Hematopoietic multipotent progenitor cell treated with erythropoietin and hydrocortisone succinate and interleukin-3 and kit ligand, for 4 days (in vitro differentiated cells): ENCODE results near the gene CABLES2.

Experiments used
- DNase-seq: peaks from one replicate; pipeline ENCODE4 v3.0.0-alpha.2; 2015

CABLES2 gene

DNA sequence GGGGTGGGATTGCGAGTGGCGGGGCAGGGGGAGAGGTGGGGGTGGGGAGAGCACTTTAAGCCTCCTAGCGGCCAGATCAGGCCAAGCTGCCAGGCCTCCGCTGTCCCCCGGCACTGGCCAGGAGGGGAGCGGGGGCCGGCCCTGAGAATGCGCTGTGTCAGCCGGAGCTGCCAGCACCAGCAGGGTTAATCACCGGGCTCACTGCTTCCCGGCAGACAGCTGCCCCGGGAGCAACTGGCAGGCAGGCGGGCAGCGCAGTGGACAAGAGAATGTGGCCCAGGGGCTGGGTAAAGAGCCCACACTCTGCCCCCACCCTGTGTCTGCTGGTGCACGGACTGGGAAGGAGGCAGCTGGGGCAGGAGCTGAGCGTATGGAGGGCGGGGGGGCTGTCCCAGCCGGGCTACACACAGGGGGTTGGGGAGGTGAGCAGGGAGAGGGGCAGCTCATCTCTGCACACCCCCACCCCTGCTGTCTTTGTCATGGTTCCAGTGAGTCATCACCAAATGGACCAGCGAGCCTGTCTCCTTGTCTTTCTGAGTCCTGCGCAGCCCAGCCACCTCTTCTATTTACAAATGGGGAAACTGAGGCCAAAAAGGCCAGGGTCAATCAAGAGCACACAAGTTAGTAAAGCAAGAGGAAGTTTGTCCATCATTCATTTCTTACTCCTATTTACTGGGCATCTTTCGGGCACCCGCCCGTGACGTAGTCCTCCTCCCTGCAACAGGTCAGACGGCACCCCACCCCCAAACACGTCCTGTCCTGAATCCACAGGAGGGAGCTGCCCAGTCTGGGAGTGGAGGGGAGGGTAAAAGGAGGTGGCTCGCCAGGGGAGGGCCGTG is 37.9 kb downstream of the CABLES2 start:
- DNase-seq, result peak; percentile 47

DNA sequence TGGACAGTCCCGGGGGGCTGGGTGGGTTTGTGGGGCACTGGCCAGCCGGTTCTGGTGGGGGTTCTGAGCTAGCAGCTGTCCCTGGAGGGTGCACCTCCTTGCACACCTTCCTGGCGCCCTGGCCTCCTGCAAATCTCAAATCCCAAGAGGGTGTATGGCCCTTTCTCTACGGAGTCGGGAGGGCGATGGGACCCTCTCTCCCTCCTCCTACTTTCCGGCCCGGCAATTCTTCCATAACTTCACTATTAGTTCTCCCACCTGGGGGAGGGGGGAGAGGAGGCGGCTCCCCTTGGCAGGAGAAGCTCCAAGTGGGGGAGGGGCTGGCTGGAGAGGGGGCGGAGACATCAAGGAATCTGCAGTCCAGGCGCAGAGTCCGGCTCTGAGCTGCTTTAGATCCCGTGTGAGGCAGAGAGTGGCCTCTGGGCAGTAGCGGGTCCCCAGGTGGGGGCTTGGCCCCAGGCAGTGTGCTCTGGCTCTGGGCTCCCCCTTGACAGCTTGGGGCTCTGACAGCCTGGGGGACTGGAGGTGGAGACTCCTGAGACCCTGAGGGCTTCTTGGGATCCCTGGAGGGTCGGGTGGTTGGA is 38.6 kb downstream of the CABLES2 start:
- DNase-seq, result no peak

DNA sequence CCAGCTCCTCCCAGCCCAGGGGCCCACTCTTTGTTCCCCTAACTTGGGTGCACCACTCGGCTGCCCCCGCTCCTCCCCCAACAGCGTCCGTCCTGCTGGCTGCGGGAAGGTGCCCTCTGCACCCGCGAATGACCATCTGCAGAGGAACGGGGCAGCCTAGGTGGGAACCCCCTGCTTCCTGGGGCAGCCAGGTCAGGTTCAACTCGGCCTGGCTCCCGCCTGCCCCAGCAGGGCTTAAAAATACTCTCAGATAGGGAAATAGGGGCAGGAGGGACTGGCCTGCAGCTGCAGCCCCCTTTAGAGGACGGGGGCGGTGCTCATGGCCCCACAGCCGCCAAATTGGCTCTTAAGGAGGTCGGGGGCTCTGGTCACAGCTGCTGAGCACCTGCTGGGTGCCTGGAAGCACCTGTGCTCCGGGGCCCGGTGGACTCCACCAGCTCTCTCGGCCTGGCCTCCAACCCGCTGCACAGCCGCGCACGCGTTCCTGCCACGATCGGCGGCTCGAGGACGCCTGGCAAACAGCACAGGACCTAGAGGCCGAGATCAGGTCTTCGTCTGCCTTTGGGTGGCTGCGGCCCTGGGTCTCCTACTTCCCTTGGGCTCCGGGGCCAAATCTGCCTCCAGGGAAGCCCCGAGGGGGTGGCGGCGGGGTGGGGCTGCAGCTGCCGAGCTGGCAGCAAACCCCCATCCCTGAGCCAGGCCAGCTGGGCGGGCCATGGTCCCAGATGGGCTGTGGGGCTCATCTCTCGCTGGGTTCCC is 39.3 kb downstream of the CABLES2 start:
- DNase-seq, result peak; percentile 66

DNA sequence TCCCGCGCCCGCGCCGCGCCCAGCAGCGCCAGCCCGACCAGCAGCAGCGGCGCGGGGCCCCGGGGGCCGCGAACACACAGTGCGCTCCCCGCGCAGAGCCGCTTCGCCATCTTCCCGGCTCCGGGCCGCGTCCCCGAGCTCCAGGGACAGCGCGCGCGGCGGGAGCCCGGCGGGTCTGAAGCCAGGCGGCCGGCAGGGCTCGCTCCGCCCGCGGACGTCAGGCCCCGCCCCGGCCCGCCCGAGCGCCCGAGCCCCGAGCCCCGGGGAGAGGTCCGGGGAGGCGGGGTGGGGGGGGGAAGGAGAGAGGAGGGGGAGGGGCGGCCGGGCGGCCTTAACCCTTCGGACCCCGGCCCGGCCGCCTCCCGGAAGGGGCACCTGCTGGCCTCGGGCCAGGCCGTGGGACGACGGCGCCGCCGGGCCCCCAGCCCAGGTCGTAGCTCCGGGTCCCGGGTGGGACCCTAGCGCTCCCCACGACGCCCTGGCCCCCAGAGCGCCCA is 39.9 kb downstream of the CABLES2 start, which contains the start of gene LAMA5:
LAMA5 (minus strand) TSS at position 177 of the 497 bp plus-strand sequence; CDS start at position 110, 67 bp downstream.
- peak; percentile 64 for DNase-seq

DNA sequence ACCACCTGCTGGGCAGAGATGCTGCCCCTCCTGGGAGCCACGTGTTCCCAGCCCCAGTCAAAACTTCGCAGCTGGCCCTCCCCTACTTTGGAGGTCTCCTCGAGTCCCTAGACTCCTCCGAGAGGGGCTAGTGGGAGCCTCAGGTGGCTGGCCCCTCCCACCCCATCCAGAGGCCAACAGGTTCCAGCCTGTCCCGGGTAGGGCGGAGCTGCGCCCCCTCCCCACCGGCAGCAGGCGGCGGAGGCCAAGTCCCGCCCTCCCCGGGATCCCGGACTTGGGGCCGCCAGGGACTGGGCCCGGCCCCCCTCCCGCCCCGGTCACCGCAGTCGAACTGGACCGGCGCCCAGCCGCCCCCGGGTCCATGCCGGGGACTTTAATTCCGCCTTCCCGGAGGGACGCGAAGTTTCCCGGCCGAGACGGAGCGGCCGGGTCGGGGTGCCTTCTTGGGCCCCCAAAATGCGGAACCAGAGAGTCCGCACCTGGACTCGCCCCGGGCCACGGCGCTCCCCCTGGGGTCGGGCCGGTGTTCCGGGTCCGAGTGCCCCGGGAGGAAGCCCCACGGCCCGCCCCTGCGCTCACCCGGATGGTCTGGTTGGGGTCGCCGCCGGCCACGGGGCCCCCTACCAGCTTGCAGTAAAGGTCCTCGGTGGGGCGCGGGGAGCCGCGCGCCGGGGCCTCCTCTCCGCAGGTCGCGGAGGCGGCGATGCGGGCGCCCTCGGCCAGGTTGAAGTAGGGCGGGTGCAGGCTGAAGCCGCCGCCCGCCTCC is 40.5 kb downstream of the CABLES2 start:
- DNase-seq, result no peak

DNA sequence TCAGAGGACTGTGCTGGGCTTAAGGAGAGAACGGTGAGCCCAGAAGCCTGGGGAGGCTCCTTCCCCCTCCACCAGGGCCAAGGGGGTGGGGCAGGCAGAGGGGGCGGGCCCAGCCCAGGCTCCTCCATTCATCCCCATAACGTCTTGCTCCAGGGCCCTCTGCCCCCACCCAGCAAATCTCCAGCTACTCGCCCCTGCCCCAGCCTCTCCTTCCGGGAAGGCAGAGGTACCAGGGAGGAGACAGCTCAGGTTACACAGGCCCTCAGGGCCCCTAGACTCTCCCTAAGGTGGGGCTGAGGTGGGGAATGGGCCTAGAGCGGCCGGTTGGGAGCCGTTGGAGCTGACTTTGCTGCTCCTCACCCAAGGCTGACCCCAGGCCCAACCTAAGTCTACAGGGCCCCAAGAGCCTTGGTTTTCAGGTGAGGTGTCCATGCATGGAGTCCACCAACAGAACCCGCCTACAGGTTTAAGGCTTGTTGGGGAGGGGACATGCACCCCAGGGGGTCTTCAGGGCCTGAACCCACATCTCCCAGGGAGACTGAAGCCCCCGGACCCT is 41.2 kb downstream of the CABLES2 start:
- DNase-seq, result peak; percentile 44

DNA sequence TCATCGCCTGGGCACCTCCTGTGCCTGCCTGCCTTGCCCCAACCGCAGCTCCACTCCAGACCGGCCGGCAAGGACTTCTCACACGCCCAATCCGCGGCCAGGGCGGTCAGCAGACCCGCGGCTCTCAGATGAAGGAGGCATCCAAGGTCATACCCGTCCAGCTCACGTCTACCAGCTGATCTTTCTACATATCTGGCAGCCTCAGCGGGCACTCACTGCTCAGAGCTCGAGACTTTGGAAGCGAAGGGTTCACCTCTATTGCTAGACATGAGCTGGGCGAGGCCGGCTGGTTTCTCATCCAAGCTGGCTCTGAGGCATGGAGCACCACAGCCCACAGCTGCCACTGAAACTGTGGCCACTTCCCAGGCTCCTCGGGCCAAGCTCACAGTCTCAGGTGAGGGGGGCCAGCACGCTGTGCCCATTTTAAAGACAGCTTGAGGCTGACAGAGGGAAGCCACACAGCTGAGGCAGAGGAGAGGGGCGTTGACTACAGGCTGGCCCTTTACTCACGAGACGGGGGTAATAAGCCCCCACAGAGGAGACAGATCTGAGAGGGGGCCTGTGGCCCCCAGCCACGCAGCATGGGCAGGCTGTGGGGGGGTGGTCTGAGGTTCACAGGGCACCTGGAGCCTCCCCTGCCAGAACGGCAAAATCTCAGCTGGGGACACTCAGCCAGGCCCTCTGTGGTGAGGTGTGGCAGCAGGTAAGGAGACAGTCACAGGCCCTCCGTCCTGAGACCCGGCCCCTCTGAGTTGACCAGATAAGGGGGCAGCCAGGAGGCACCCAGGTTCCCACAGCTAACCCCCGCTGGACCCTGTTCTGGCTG is 42.0 kb downstream of the CABLES2 start:
- no peak for DNase-seq

DNA sequence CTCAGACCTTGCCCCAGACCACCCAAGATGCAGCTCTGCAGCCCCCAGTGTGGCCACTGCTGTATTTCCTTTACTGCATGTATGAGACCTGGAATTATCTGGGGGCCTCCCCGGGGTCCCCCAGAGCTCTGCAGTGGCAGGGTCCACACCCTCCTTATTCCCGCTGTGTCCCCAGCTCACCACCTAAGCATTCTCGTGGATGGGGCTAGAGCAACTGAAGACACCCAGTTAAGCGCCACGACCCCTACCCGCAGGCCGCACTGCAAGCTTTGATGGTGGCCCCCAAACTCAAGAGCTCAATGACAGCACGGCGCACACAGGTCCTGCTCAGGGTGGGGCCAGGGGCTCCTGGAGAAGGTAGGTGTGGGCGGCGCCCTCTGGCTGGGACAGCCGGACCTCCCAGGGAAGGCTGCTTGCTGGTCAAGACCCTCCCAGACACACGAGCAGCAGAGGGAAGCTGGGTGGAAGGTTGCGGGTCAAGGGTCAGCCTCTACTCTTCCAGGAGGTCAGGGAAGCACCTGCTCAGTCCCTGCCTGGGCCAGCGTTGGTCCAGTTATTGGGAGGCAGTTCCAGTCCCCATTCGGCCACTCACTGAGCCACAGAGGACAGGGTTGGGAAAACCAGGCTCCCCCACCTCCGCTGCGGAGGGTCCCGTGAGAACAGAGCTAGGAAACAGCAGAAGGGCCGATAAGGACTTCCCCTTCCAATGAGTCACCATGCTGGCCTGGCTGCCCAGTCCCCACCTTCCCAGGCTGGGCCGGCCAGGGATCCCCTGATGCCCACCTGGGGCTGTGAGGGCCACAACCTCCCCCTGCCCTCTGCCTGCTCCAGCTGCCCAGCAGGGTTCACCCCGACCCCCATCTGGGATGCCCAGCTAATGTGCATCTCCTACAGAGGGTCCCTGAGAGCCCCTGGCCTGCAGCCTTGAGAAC is 42.9 kb downstream of the CABLES2 start:
- DNase-seq, result peak; percentile 41

DNA sequence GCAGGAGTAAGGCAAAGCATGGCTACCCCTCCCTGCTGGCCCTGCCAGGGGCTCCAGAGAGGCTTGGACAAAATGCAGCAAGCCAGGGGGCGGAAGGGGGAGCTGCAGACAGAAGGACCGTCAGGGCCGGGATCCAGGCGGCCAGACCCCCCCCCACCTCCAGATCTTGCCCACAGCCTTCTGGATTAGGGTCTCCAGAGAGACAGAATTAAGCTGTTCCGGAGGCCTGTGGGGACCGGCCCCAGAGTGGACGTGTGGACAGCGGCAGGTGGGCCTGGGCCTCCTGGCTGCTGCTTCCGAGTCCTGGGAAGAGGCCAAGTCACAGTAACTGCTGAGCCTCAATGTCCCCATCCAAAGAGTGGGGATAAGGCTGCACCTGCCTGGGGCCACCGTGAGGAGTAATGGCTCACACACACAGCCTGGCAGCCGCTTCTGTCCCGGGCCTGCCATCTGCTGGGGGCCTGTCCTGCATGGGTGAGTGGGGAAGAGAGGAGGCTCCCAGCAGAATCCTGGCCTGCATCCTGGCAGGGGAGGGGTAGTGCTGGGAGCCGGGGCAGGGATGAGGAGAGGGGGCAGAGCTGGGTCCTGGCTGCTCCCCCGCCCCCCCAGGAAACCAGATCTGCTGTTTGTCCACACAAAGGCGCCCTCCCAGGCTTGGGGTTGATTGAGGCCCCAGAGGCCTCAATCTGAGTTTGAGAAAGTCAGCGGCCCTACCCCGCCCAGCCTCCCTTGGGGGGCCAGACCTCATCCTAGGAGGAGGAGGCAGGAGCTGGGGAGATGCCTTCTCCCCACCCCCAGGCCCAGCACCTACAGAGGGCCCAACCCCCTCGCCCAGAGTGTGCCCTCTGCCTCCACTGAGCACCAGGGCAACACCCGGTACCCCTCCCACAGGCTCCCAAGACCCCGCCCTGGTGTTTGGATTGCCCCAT is 43.8 kb downstream of the CABLES2 start:
- no peak for DNase-seq

DNA sequence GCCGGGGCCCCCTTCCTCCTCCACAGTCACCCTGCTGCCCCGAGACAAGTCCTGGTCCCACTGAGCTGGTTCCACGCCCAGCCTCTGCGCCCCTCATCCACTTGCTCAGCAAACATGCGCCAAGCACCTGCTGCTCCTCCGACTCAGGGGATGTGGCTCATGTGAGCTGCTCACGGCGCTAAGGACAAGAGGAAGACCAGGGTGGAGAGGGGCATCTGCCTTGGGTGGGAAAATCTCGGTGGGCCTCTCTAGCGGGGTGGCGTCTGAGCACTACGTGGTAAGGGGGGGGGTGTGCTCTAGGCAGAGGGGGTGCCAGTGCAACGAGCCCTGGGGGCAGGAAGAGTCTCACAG is 44.5 kb downstream of the CABLES2 start:
- DNase-seq, result no peak

DNA sequence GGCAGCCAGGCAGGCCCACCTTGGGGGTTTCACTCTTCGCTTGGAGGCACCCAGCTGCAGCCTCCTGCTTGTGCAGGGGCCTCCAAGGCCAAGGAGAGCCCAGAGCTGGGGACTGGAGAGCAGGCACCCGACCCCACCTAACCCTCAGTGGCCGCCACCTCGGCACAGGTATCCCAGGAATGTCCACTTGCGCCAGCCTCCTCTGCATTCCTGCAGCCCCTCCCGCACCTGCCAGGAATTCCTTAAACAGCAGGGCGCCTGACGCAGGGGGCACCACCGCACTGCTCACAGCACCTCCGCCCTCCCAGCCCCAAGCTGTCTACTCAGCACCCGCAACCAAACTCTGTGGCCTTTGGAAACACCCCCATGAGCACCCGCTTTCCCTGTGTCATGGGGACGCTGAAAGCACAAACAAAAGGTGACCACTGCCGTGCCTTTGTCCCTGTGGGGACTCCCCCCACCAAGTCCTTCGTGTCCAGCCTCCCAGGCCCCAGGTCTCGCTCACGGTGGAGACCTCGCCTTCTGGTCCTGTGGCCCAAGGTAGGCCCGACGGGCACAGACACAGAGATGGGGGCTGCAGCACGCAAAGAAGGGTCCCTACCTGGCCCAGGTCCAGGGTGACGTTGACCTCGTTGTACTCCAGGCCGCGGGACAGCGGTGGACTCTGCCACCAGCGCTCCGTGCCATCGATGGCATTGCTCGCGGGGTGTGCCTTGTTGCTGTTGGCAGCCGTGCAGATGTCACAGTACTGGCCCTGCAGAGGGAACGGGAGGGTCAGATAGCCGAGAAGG is 45.1 kb downstream of the CABLES2 start:
- no peak for DNase-seq

DNA sequence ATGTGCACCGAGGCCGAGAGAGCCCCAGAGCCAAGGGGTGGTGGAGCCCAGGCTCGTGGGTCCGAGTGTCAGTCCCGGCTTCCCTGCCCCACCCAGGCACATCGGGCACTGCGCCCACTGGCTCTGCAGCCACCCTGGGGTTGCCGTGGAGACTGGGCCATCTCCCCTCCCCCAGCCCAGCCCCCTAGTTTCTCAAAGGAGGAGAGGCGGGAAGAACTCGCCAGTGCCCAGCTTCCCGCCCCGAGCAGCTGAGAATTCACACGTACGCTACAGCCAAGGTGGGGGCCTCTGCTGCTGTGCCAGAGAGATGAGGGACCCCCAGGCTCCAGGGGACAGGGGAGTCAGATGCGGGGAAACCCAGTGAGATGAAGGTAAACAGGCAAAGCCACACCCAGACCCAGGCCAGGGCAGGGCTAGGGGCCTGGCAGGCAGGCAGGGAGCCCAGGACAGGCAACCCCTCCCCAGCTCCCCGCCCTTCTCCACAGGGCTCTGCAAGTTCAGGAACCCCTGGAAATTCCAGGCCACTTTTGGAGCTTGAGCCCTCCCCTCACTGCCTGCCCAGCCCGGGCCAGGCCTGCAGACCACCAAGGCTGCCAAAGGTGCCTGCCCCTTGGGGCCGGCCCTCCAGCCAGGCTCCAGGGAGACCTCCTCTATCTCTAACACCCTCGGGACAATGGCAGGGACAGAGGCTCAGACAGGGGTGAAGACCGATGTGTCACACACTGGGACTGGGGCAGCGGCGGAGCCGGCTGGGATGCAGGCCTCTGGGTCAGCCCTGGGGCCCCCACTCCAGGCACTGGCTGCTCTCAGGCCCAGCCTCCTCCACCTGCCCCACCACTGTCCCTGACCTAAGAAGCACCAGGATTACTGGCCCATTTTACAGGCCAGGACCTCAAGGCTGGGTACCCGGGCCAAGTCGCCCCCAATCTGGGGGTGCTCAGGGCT is 46.0 kb downstream of the CABLES2 start:
- no peak for DNase-seq

DNA sequence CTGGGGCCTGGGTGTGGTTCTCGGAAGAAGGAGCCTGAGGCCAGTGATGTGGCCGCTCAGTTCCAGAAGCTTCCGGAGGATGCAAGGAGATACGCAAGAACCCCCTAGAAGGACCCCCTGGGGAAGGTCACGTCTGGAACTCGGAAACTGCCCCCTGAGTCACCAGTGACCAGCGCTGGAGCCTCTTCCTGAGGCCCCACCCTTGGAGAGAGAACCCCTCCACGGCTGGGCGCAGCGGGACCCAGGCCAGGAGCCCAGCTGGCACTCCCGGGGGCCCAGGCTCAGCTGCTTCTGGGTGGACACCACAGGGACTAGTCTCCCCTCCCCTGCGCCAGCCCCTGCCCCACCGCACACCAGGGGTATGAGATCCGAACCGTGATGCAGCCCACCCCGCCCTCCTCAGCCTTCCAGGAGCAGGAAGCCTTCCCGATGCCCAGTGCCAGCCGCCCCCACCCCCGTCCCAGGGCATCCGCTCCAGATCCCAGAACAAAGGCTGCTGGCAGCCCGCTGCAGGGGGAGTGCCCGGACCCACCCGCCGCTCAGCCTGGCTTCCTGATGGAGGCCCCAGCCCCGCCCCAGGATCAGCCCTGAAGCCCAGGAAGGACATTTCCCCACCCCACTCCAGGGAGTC is 47.5 kb downstream of the CABLES2 start:
- DNase-seq, result no peak

DNA sequence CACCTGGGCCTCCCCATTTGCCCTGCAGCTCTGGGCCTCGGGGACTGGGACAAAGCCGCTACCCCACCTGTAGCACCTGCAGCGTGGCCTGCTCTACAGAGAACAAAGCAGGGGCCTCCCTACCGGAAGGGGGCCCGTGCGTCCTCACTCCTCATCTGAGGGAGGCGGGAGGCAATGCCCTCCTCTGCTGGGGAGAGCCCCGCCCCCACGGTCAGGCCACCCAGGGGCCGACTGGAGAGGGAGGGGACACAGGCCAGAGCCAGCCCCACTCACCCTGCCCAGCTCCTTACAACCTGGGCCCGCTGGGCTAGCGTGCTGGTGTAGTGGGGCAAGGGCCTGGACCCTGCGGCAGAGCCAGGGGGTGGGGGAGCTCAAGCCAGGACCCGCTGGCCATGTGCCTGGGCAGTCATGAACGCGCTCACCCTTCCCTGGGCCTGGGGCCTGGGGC is 48.0 kb downstream of the CABLES2 start:
- DNase-seq, result no peak

DNA sequence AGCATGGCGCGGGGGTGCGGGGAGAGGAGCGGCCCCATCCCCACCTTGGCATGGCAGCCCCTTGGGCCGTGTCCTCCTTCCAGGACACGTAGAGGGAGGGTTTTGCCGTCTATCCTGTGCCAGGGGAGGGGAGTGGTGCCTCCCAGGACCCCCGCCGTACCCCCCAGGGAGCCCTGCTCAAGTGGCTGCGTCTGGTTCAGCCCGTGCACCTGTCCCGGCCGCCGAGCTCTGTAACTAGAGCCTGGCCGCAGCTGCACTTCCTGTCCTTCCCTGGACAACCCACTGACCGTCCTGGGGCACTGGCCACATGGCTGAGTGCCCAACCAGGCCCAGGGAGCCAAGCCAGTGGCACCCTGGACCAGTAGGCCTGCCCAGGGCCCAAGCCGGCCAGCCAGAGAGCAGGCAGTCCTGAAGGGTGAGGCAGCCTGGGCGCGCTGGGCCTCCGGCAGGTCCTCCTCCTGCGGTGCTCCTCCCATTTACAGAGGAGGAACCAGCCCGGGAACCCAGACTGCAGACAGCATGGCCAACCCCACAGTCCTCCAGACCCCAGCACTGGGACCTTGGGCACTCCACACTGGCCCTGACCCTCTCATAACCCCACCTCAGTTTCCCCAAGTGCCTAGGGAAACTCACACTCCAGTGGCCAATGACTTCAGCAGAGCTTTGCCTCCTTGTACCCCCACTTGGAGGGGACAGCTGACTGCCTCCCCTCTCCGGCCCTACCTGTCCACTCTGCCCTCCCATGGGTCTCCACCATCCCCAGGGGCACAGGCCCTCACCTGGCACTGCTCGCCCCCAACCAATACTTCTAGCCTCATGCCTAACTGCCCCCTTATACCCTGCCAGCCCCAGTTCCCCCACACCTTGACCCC is 48.7 kb downstream of the CABLES2 start:
- peak; percentile 54 for DNase-seq

DNA sequence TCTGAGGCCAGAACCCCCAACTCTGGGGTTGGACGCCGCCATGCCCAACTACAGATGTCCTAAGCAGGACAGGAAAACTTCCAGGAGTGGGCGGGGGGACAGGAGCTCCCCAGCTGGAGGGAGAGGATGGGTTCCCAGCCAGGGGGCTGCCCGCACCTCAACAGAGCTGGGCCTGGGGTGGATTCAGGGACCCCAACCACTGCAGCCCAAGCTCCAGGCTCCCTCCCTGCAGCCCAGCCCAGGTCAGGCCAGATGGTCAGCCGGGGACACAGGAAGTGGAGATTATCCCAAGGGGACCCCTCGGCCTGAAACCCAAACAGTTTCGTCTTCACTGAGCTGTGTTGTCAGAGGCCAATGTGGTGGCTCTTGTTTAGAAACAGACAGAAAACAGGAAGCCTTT is 49.4 kb downstream of the CABLES2 start:
- no peak for DNase-seq
